Motor neuron (in vitro differentiated cells): ENCODE results near the gene MAP1LC3B. TPM values are rescaled to one million over a fixed set of nuclear protein-coding genes. Genes with fewer than 3 reads are reported as not detected.

ENCODE experiments used
- ATAC-seq, 8 experiments: fragments of 200-7000 bp; cut with Tn5 transposase; replicated peaks in 6 of 8; 2 replicates each; pipeline ENCODE4 v1.8.0; 2021; ENCODE audit warnings: mild to moderate bottlenecking in 8 of 8, moderate library complexity in 8 of 8
- H3K27ac ChIP-seq, 2 donors: fragments of 250-450 bp; sonication (Bioruptor Pico); 2 replicates each; pipeline ENCODE4 v1.9.0; 2021; ENCODE audit warnings: antibody characterized with exemption in 2 of 2, mild to moderate bottlenecking in 2 of 2, moderate library complexity in 1 of 2
- H3K4me1 ChIP-seq, 2 donors: fragments of 250-450 bp; sonication (Bioruptor Pico); replicated peaks in 1 of 2; 2 replicates each; pipeline ENCODE4 v1.6.1; 2021; ENCODE audit warnings: antibody characterized with exemption in 2 of 2, mild to moderate bottlenecking in 2 of 2, moderate library complexity in 1 of 2
- H3K4me3 ChIP-seq, 5 donors: fragments of 250-450 bp; sonication (Bioruptor Pico); 2 replicates each; pipeline ENCODE4 v1.9.0; 2021; ENCODE audit warnings: antibody characterized with exemption in 5 of 5, mild to moderate bottlenecking in 5 of 5, moderate library complexity in 4 of 5
- WGBS, 10 experiments: fragments of 450-650 bp; shearing (Covaris generic); methylation state at CpG; one replicate each; pipeline ENCODE4 v1.0.0; 2022; 5-methylcytosine and 5-hydroxymethylcytosine counted together
- in situ Hi-C, 9 experiments: fragments of 400-800 bp; cut with MboI; loops; one replicate each; pipeline ENCODE4 v1.15.0; 2021; ENCODE audit warnings: low sequenced_read_pairs in 9 of 9, low pct_unique_long_range_greater_than_20kb in 2 of 9; ENCODE audit not compliant: unreplicated experiment in 9 of 9
- total RNA-seq, 8 experiments: library from RNA; unstranded; fragments of 300-600 nt; gene quantifications; 2 replicates each; pipeline versions ENCODE4 v1.2.3 to v1.2.4, GENCODE V29; 2022

MAP1LC3B gene
- total RNA-seq, 8 experiments from 2014 or later = 44.0 to 104 (median 67.8) TPM

DNA sequence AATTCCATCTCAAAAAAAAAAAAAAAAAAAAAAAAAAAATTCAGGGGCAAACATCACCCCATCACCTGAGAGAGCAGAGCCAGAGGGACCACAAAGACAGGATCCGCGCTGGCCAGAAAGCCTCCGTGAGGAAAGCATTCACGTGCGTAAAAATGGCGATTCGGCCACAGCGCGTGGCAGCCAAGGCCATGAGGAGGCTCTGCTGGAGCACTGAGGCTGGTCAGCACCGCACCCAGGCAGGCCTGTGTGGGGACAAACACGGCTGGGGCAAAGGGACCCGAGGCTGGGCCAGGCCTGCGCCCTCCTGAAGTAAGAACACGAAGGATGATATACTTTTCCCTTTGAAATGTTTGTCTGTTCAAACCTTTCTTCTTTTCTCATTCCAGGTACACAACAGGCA is 45.2 kb downstream of the MAP1LC3B start:
- 60 to 100% (median 97%) methylated on average over 1 to 8 of the region's 14 CpGs; no CpG with 5 or more reads in 2 of the 10 experiments for WGBS, 10 experiments
- H3K4me1 ChIP-seq = peaks cover 7% of the 10 kb centered on the region in 2 donors
- ATAC-seq = no peak
- in situ Hi-C loops = no loop called here
- H3K4me3 ChIP-seq = no peak overlapping the region
- no peak overlapping the region for H3K27ac ChIP-seq

DNA sequence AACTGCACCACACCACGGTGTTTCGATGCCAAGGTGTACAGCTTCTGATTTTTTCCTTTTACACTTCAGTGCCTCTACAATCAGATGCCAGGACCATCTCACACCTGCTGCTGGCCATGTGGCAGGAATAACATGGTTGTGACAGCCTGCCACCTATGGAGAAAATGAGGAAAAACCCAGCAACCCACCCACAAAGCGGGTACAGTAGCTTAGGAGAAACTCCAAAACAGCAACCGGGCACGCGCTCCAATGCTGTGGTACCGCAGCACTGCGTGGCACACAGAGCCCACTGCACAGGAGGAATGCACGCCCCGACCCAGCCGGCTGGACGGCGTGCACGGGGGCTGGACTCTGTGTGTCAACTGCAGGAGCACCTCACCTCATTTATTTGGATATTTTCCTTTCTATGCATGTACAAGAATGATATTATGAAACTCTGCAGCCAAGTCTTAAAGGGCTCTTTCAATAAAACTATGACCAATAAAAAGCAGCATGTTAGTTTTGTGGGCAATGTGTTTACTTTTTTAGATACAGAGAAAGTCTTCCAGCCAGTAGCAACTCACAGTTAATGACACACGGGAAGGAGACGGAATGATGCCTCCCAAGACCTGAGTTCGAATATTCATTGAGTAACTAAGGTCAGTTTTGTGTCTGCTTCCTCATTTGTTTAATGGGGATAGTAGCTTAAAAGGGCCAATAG is 45.9 kb downstream of the MAP1LC3B start:
- H3K4me1 ChIP-seq = peaks cover 7% of the 10 kb centered on the region in 2 donors
- no peak overlapping the region for H3K27ac ChIP-seq
- in situ Hi-C loops = no loop called here
- H3K4me3 ChIP-seq = no peak overlapping the region
- ATAC-seq = no peak
- WGBS, 10 experiments = 55 to 100% (median 85%) methylated on average over 2 to 9 of the region's 17 CpGs; no CpG with 5 or more reads in 1 of the 10 experiments

DNA sequence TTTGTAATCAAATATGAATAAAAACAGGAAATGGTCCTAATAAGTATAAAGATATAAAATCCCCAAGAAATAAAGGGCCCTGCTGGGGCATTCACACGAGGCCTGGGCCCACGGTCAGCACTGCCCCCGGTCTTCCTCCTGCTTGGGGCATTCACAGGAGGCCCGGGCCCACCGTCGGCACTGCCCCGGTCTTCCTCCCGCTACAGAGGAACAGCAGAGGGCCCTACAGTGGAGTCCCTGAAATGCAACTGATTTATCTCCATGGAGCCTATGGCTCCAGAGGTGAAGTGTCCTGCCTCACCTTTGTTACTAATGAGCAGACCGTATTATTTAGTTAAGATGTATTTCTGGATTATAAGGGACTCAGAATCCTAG is 46.5 kb downstream of the MAP1LC3B start:
- H3K27ac ChIP-seq = no peak overlapping the region
- in situ Hi-C loops = no loop called here
- 51 to 93% (median 71%) methylated on average over 2 to 5 of the region's 9 CpGs; no CpG with 5 or more reads in 4 of the 10 experiments for WGBS, 10 experiments
- no peak for ATAC-seq
- no peak overlapping the region for H3K4me3 ChIP-seq
- H3K4me1 ChIP-seq = peaks cover 7% of the 10 kb centered on the region in 2 donors

DNA sequence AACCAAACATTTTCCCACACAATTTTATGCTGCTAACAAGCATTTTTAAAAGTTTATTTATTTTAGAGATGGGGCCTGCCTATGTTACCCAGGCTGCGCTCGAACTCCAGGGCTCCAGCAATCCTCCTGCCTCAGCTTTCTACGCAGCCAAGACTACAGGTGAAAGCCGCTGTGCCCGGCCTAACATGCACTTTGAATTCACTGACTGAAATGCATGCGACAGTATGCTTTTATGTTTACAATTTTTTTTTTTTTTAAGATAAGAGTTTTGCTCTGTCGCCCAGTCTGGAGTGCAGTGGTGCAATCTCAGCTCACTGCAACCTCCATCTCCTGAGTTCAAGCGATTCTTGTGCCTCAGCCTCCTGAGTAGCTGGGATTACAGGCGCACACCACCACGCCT is 47.8 kb downstream of the MAP1LC3B start:
- 90 to 100% (median 96%) methylated on average over 1 to 9 of the region's 10 CpGs; no CpG with 5 or more reads in 1 of the 10 experiments for WGBS, 10 experiments

DNA sequence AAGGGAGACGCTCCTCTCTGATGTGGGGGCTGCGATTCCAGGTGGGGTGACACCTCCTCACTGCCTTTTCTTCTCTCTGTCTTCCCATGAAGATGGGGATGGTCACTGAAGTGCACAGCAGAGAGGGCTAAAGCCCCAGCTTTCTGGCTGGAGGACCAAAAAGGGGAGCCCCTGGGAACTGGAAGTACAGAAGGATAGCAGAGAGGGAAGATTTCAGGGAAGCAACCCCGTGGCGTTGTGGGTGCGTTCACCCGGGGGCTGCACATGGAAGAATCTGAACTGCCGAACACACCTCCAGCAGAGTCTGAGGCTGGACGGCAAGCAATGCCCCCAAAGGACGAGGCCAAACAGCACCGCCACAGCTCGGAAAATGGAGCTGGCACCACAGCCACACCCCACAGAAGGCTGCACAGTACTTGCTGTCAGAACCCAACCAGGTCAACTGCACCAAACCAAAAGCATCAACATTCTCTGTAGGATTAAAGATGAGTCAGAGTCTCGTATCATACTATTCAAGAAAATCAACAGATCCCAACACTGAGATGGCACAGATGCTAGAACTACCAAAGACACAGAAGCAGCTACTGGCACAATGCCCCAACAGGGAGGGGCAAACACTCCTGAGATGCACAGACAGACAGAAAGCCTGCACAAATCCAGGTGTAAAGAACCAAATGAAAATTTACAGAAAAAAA is 49.9 kb downstream of the MAP1LC3B start:
- no peak overlapping the region for H3K4me3 ChIP-seq
- ATAC-seq = no peak

More for the DNA sequence above, 47.8 kb downstream of the MAP1LC3B start:
- H3K4me1 ChIP-seq = peaks cover 7% of the 10 kb centered on the region in 2 donors
- ATAC-seq = no peak
- in situ Hi-C loops = no loop called here
- H3K27ac ChIP-seq = no peak overlapping the region
- no peak overlapping the region for H3K4me3 ChIP-seq

DNA sequence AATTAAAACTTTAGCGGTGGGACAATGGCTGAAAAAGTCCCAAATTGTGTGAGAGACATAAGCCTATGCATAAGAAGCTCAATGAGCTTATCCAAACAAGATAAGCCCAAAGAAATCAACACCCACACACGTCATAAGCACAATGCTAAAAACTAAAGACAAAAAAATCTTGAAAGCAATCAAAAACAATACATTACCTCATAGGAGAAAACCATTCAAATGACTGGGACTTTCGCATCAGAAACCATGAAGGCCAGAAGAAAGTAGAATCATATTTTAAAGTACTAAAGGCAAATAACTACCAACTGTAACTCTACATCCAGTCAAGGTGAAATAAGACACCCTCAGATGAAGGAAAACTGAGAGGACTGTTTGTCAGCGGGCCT is 50.4 kb downstream of the MAP1LC3B start:
- Histone ChIP-seq H3K4me3 (no peak overlapping the region), H3K4me1 (no peaks in the 10 kb centered on the region), H3K27ac (no peak overlapping the region)
- ATAC-seq = no peak
- in situ Hi-C loops = no loop called here
- WGBS, 10 experiments = 85 to 100% (median 99%) methylated on average over 2 to 4 of the region's 4 CpGs

More for the DNA sequence above, 49.9 kb downstream of the MAP1LC3B start:
- no peak overlapping the region for H3K27ac ChIP-seq
- 86 to 100% (median 100%) methylated on average over 1 to 11 of the region's 12 CpGs; no CpG with 5 or more reads in 1 of the 10 experiments for WGBS, 10 experiments
- in situ Hi-C loops = no loop called here
- no peaks in the 10 kb centered on the region for H3K4me1 ChIP-seq

DNA sequence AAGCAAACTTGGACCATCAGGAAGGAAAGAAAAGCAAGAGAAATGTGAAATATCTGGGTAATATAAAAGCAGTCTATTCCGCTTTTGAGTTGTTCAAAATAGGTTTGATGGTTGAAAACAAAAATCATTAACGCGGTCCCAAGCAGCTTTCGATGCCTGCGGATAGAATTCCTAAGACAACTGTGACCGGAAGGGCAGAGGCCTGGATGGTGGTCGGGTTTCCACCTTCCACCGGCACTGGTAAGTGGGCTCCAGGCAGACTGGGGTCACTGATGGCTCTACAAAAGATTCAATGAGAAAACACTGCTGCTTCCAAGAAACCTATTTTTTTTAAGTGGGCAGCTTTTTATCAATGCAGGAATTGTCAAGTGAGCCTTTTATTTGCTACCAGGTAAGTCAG is 50.9 kb downstream of the MAP1LC3B start:
- Histone ChIP-seq H3K27ac (no peak overlapping the region), H3K4me3 (no peak overlapping the region), H3K4me1 (no peaks in the 10 kb centered on the region)
- ATAC-seq = no peak
- in situ Hi-C loops = no loop called here
- WGBS, 10 experiments = 81 to 100% (median 93%) methylated on average over 3 to 8 of the region's 8 CpGs

DNA sequence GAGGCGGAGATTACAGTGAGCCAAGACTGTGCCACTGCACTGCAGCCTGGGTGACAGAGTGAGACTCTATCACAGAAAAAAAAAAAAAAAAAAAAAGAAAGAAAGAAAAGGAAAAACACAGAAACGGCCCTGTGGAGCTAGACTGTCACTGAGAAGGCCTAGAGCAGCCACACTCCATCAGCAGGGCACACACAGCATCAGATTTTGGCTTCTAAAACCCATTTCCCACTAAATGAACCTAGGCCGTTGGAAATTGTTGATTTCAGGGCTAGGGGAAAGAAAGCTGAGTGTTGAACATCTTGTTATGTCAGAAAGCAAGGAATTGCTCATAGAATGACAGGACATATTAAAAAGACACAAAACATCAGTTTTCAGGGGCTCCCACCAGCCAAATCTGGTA is 51.8 kb downstream of the MAP1LC3B start:
- ATAC-seq = no peak
- in situ Hi-C loops = no loop called here
- H3K27ac ChIP-seq = no peak overlapping the region
- H3K4me3 ChIP-seq = no peak overlapping the region
- 77 to 100% (median 94%) methylated on average over 2 to 3 of the region's 3 CpGs; no CpG with 5 or more reads in 1 of the 10 experiments for WGBS, 10 experiments
- no peaks in the 10 kb centered on the region for H3K4me1 ChIP-seq

DNA sequence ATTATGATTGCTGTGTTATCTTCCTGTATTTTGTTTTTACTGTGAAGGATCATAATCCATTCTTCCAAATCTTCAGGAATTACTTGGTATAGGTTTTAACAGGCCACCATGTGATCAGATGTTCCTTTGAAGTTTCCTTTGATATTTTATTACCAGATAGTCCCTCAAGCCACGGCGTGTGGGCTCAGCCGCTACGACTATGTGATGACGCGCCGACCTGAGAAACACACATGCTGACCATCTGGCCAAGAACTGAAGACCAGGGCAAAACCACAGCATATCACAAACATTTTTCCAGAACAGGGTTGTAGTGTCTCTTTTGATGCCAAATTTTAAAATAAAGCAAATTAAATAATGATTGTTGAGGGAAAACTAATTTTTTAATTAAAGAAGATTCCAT is 53.4 kb downstream of the MAP1LC3B start:
- Histone ChIP-seq H3K27ac (no peak overlapping the region), H3K4me1 (no peaks in the 10 kb centered on the region), H3K4me3 (no peak overlapping the region)
- in situ Hi-C loops = no loop called here
- no peak for ATAC-seq
- WGBS, 10 experiments = 35 to 98% (median 89%) methylated on average over 5 to 7 of the region's 7 CpGs; no CpG with 5 or more reads in 2 of the 10 experiments

DNA sequence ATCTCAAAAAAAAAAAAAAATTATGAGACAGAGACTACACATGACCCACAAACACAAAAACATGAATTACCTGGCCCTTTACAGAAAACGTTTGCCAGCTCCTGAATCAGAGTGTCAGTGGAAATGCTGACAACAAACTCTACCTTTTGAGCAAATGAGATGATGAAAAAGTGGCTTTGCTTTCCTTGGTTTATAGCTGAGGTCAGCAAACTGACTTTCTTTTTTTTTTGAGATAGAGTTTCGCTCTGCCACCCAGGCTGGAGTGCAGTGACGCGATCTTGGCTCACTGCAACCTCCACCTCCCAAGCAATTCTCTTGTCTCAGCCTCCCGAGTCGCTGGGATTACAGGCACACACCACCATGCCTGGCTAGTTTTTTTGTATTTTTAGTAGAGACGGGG is 54.3 kb downstream of the MAP1LC3B start:
- H3K27ac ChIP-seq = no peak overlapping the region
- WGBS, 10 experiments = 57 to 100% (median 92%) methylated on average over 1 to 6 of the region's 7 CpGs; no CpG with 5 or more reads in 1 of the 10 experiments
- ATAC-seq = no peak
- no peak overlapping the region for H3K4me3 ChIP-seq
- H3K4me1 ChIP-seq = no peaks in the 10 kb centered on the region
- in situ Hi-C loops = no loop called here

DNA sequence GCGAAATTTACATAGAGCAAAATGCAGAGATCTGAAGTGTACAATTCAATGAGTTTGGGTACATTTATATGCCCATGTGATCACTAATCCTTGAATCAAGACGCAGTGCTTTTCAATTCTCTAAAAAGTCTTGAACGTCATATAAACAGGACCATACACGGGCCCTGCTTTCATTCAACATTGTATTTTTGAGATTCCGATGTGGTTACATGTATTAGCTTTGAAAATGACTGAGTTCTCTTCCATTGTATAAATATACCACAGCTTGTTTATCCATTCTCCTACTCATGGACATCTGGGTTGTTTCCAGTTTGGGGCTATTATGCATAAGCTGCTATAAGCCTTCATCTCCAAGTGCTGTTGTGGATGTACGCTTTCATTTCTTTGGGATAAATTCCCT is 55.2 kb downstream of the MAP1LC3B start:
- H3K27ac ChIP-seq = no peak overlapping the region
- WGBS, 10 experiments = 68 to 100% (median 90%) methylated on average over 2 to 5 of the region's 6 CpGs; no CpG with 5 or more reads in 2 of the 10 experiments

DNA sequence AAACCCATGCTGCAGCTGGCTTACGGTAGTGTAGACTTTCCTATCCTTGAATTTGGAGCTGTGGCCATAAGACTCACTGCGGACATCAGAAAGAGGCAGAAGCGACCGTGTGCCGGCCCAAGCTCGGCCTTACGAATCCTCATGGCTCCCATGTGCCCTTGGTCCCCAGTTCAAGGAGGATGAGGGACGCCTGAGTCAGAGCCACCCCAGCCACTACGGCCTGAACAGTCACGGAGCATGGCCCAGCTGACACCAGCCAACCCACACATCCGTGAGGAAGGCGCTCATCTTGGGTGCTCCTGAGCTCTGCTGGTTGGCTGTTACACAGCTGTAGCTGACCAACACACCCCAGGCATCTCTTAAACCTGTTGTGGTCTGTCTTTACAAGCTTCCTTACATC is 56.7 kb downstream of the MAP1LC3B start:
- Histone ChIP-seq H3K4me3 (no peak overlapping the region), H3K27ac (no peak overlapping the region), H3K4me1 (no peaks in the 10 kb centered on the region)
- 92 to 100% (median 96%) methylated on average over 1 to 9 of the region's 12 CpGs; no CpG with 5 or more reads in 3 of the 10 experiments for WGBS, 10 experiments
- ATAC-seq = no peak
- in situ Hi-C loops = no loop called here

More for the DNA sequence above, 55.2 kb downstream of the MAP1LC3B start:
- Histone ChIP-seq H3K4me1 (no peaks in the 10 kb centered on the region), H3K4me3 (no peak overlapping the region)
- in situ Hi-C loops = no loop called here
- ATAC-seq = no peak

DNA sequence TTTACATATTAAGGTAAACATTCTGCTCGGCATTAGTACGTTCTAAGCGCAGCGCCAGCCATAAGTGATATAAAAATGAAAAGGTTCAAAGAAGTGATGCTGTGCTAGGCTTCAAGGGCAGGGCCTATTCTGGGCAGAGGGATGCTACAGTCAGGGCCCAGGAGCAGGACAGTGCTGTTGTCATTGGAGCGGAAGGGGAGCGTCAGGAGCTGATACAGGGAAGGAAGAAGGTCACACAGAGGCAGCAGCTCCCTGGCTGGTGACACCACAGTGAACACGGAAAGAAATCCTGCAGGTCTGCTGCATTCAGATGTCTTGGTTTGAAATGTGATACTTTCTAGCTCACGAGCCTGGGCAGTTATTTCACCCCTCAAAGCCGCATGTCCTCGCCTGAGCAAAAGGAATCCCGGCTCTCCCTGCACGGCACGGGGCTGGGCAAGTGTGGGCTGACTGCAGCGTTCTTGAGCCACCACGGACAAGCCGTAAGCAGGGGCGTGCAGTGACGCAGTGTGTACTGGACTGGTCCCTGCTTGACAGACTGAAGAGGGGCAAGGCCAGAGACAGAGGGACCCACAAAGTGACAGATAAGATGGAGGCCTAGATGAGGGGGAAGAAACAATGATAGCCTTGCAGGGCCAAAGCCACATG is 59.6 kb downstream of the MAP1LC3B start:
- Histone ChIP-seq H3K27ac (no peak overlapping the region), H3K4me3 (no peak overlapping the region), H3K4me1 (no peaks in the 10 kb centered on the region)
- in situ Hi-C loops = no loop called here
- 87 to 100% (median 95%) methylated on average over 1 to 17 of the region's 18 CpGs for WGBS, 10 experiments
- no peak for ATAC-seq
